GM23338 (cell line): ENCODE results near the gene SLC6A12. TPM values are rescaled to one million over a fixed set of nuclear protein-coding genes. Genes with fewer than 3 reads are reported as not detected.

ENCODE experiments used
- ATAC-seq: fragments of 200-7000 bp; cut with Tn5 transposase; 3 replicates; pipeline ENCODE4 v1.9.1; 2020
- DNase-seq: peaks from one replicate; pipeline ENCODE4 v3.0.0-alpha.2; 2015; ENCODE audit warnings: low spot score
- H2AFZ ChIP-seq: fragments of 200-600 bp; sonication (generic); 2 replicates; pipeline ENCODE4 v1.8.0; 2016; ENCODE audit warnings: antibody characterized with exemption, mild to moderate bottlenecking, moderate library complexity
- H3F3A ChIP-seq: fragments of 200-600 bp; sonication (generic); replicated peaks from 2 replicates; pipeline ENCODE4 v1.8.0; 2017; ENCODE audit warnings: antibody characterized with exemption, mixed run types, low read depth
- H3K27ac ChIP-seq: fragments of 200-600 bp; sonication (generic); 2 replicates; pipeline ENCODE4 v1.6.1; 2016; ENCODE audit warnings: low read depth
- H3K27me3 ChIP-seq: fragments of 200-600 bp; sonication (generic); 2 replicates; pipeline ENCODE4 v1.8.0; 2016; ENCODE audit warnings: mild to moderate bottlenecking, mixed run types, moderate library complexity; ENCODE audit not compliant: insufficient read depth
- H3K36me3 ChIP-seq: fragments of 200-600 bp; sonication (generic); 2 replicates; pipeline ENCODE4 v1.8.0; 2016; ENCODE audit warnings: mild to moderate bottlenecking; ENCODE audit not compliant: insufficient read depth
- H3K4me1 ChIP-seq: fragments of 200-600 bp; sonication (generic); 2 replicates; pipeline ENCODE4 v1.8.0; 2016; ENCODE audit warnings: mild to moderate bottlenecking, moderate library complexity; ENCODE audit not compliant: insufficient read depth
- H3K4me2 ChIP-seq: fragments of 200-600 bp; sonication (generic); 2 replicates; pipeline ENCODE4 v1.7.1; 2017; ENCODE audit warnings: mixed run types
- H3K4me3 ChIP-seq: fragments of 200-600 bp; sonication (generic); 2 replicates; pipeline ENCODE4 v1.6.1; 2016; ENCODE audit warnings: mixed run types
- H3K79me2 ChIP-seq: fragments of 200-600 bp; sonication (generic); replicated peaks from 2 replicates; pipeline ENCODE4 v1.8.0; 2017; ENCODE audit warnings: mild to moderate bottlenecking; ENCODE audit not compliant: insufficient read depth
- H3K9me2 ChIP-seq: fragments of 200-600 bp; sonication (generic); 2 replicates; pipeline ENCODE4 v1.8.0; 2017; ENCODE audit not compliant: insufficient read depth
- H4K20me1 ChIP-seq: fragments of 200-600 bp; sonication (generic); replicated peaks from 2 replicates; pipeline ENCODE4 v1.8.0; 2017; ENCODE audit warnings: mild to moderate bottlenecking; ENCODE audit not compliant: insufficient read depth
- H3K27ac Mint-ChIP-seq: 2 replicates; pipeline ENCODE4 v1.8.0; 2020; ENCODE audit warnings: inconsistent platforms, mild to moderate bottlenecking, moderate library complexity, mixed read lengths
- H3K27me3 Mint-ChIP-seq: 3 replicates; pipeline ENCODE4 v1.8.0; 2022; ENCODE audit warnings: low read depth, mild to moderate bottlenecking, moderate library complexity, mixed read lengths, inconsistent platforms; ENCODE audit not compliant: insufficient read depth, poor library complexity
- H3K36me3 Mint-ChIP-seq: 3 replicates; pipeline ENCODE4 v1.8.0; 2021; ENCODE audit warnings: low read depth, mild to moderate bottlenecking, inconsistent platforms, moderate library complexity, mixed read lengths
- H3K4me1 Mint-ChIP-seq: 3 replicates; pipeline ENCODE4 v1.8.0; 2020; ENCODE audit warnings: mild to moderate bottlenecking, inconsistent platforms, mixed read lengths
- H3K4me3 Mint-ChIP-seq: 3 replicates; pipeline ENCODE4 v1.8.0; 2021; ENCODE audit warnings: moderate library complexity, mild to moderate bottlenecking, inconsistent platforms, mixed read lengths
- H3K9me3 Mint-ChIP-seq: 3 replicates; pipeline ENCODE4 v1.8.0; 2020; ENCODE audit warnings: moderate library complexity, mild to moderate bottlenecking, inconsistent platforms, mixed read lengths
- CREB1 ChIP-seq: fragments of 250-450 bp; sonication (Bioruptor Pico); IDR thresholded peaks from 2 replicates; pipeline ENCODE4 v1.5.0; 2020; ENCODE audit warnings: low read depth, mild to moderate bottlenecking, moderate library complexity
- CTCF ChIP-seq, 2 experiments: fragments of 200-600 bp in 1 of 2; sonication (generic) in 1 of 2; conservative IDR thresholded peaks; 2 replicates each; pipeline versions ENCODE4 v1.5.1 to v1.6.1; 2016 to 2017; ENCODE audit warnings: antibody characterized with exemption in 2 of 2, low read depth in 2 of 2, mild to moderate bottlenecking in 2 of 2, moderate library complexity in 1 of 2
- EZH2 ChIP-seq: fragments of 200-600 bp; sonication (generic); IDR thresholded peaks from one replicate; pipeline ENCODE4 v1.8.0; 2017; ENCODE audit warnings: antibody characterized with exemption, mild to moderate bottlenecking, low read depth; ENCODE audit not compliant: unreplicated experiment
- EZH2phosphoT487 ChIP-seq: fragments of 200-600 bp; sonication (generic); IDR thresholded peaks from one replicate; pipeline ENCODE4 v1.8.1; 2018; ENCODE audit warnings: antibody characterized with exemption; ENCODE audit not compliant: unreplicated experiment
- JUNB ChIP-seq: IDR thresholded peaks from one replicate; pipeline ENCODE4 v1.6.1; 2016; ENCODE audit warnings: antibody characterized with exemption; ENCODE audit not compliant: unreplicated experiment
- NANOG ChIP-seq: IDR thresholded peaks from 2 replicates; pipeline ENCODE4 v1.6.1; 2016; ENCODE audit warnings: antibody characterized with exemption, borderline replicate concordance
- POLR2AphosphoS5 ChIP-seq: IDR thresholded peaks from 2 replicates; pipeline ENCODE4 v1.6.1; 2016; ENCODE audit warnings: antibody characterized with exemption, low read depth
- REST ChIP-seq: IDR thresholded peaks from one replicate; pipeline ENCODE4 v1.6.1; 2018; ENCODE audit warnings: antibody characterized with exemption; ENCODE audit not compliant: unreplicated experiment
- STAT1 ChIP-seq: IDR thresholded peaks from one replicate; pipeline ENCODE4 v1.6.1; 2016; ENCODE audit warnings: antibody characterized with exemption; ENCODE audit not compliant: unreplicated experiment
- ZNF114 ChIP-seq: fragments of 250-450 bp; sonication (Bioruptor Pico); IDR thresholded peaks from 2 replicates; pipeline ENCODE4 v1.5.0; 2020; ENCODE audit warnings: mild to moderate bottlenecking, moderate library complexity
- ZNF331 ChIP-seq: fragments of 250-450 bp; sonication (Bioruptor Pico); IDR thresholded peaks from 2 replicates; pipeline ENCODE4 v1.5.0; 2020; ENCODE audit warnings: low read depth, mild to moderate bottlenecking, moderate library complexity
- ZNF462 ChIP-seq: fragments of 250-450 bp; sonication (Bioruptor Pico); IDR thresholded peaks from 2 replicates; pipeline ENCODE4 v1.5.0; 2020; ENCODE audit warnings: mild to moderate bottlenecking, moderate library complexity
- polyA plus RNA-seq: library from polyadenylated mRNA; unstranded; fragments of >200 nt; fragmentation: Nextera tagmentation; extraction: Ambion mirVana; gene quantifications from 2 replicates; pipeline ENCODE4 v1.2.1, GENCODE V29; 2016
- total RNA-seq: library from RNA; depleted of rRNA; stranded (reverse); fragments of >200 nt; shearing (Covaris generic); gene quantifications from 2 replicates; pipeline ENCODE4 v1.2.3, GENCODE V29; 2014
- TF ChIP-seq, protein P1 (sequence below): IDR thresholded peaks from 2 replicates; pipeline ENCODE4 v1.6.1; 2016; ENCODE audit warnings: antibody characterized with exemption

The SLC6A12 gene
- total and polyA plus RNA-seq, 2 experiments from 2014 or later, result 0.56 TPM; not detected in 1

DNA sequence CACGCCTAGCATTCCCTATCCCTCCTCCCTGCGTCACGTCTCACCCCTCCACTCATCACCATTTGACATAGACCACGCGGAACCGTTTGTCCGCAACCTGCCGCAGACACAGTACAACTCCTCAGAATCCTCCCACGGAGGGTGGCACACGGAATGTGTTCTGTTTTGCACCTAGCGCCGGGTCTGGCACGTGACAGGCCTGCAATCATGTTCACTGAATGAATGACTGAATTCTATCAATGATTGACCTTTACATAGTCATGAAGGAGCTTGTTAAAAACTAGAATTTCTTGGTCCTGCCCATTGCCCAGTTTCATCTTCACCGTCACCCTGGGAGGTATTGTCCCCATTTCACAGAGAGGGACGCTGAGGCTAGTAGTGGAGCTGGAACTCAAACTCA lies 4.7 kb downstream of the SLC6A12 start:
- DNase-seq (no peak), ATAC-seq (no peak)
- Histone ChIP-seq H3K4me2 (no peak overlapping the region), H3K9me2 (no peaks in the 10 kb centered on the region), H3K27ac (no peak overlapping the region), H3K4me3 (no peak overlapping the region), H3F3A (no peaks in the 10 kb centered on the region), H3K4me1 (peaks cover 15% of the 10 kb centered on the region; the same call in 1 of the 2 replicates), H3K36me3 (no peaks in the 10 kb centered on the region), H3K79me2 (no peaks in the 10 kb centered on the region), H3K27me3 (peaks cover 31% of the 10 kb centered on the region), H4K20me1 (no peaks in the 10 kb centered on the region; the same call in 1 of the 2 replicates), H2AFZ (no peak overlapping the region)
- H3K27me3 Mint-ChIP-seq, result peaks cover 16% of the 10 kb centered on the region
- H3K36me3 Mint-ChIP-seq, result no peaks in the 10 kb centered on the region
- TF ChIP-seq ZNF462 (CRISPR knock-in tag) (no peak), JUNB (no peak), REST (no peak), ZNF114 (CRISPR knock-in tag) (no peak), NANOG (no peak), EZH2 (no peak), POLR2AphosphoS5 (no peak), EZH2phosphoT487 (no peak), CTCF (conservative IDR thresholded peaks at IDR 0.05; ENCODE audit: low read depth in 2 of 2) (no peak), ZNF331 (CRISPR knock-in tag) (no peak), CREB1 (CRISPR knock-in tag) (no peak), STAT1 (no peak)
- TF ChIP-seq, protein P1, sequence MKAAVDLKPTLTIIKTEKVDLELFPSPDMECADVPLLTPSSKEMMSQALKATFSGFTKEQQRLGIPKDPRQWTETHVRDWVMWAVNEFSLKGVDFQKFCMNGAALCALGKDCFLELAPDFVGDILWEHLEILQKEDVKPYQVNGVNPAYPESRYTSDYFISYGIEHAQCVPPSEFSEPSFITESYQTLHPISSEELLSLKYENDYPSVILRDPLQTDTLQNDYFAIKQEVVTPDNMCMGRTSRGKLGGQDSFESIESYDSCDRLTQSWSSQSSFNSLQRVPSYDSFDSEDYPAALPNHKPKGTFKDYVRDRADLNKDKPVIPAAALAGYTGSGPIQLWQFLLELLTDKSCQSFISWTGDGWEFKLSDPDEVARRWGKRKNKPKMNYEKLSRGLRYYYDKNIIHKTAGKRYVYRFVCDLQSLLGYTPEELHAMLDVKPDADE, result no peak
- H3K4me1 Mint-ChIP-seq, result peaks cover 31% of the 10 kb centered on the region
- peaks cover 4% of the 10 kb centered on the region; the same call in 1 of the 3 replicates for H3K9me3 Mint-ChIP-seq
- no peak overlapping the region for H3K27ac Mint-ChIP-seq
- H3K4me3 Mint-ChIP-seq, result no peak overlapping the region
